ENCODE measurements around the gene ATPAF2. TPM values are rescaled to one million over a fixed set of nuclear protein-coding genes. Genes with fewer than 3 reads are reported as not detected.

ATPAF2 gene
- total RNA-seq, 2 donors from 2014 or later = 11.8 to 19.0 TPM

- Histone ChIP-seq H3K4me1 (ENCODE audit: control insufficient read depth in 1 of 2, low read depth in 2 of 2) (peaks cover 5 to 13% of the 10 kb centered on the region in 2 donors), H3K36me3 (peaks cover 3% of the 10 kb centered on the region), H3K4me3 (no peak overlapping the region), H3K27me3 (replicated peaks; ENCODE audit: insufficient read depth) (no peaks in the 10 kb centered on the region), H3K9me3 (no peaks in the 10 kb centered on the region), H3K27ac (no peak overlapping the region)
- ATAC-seq (ENCODE audit: insufficient number of reproducible peaks, low FRiP score, low read depth) = no peak
- TF ChIP-seq, protein P1, sequence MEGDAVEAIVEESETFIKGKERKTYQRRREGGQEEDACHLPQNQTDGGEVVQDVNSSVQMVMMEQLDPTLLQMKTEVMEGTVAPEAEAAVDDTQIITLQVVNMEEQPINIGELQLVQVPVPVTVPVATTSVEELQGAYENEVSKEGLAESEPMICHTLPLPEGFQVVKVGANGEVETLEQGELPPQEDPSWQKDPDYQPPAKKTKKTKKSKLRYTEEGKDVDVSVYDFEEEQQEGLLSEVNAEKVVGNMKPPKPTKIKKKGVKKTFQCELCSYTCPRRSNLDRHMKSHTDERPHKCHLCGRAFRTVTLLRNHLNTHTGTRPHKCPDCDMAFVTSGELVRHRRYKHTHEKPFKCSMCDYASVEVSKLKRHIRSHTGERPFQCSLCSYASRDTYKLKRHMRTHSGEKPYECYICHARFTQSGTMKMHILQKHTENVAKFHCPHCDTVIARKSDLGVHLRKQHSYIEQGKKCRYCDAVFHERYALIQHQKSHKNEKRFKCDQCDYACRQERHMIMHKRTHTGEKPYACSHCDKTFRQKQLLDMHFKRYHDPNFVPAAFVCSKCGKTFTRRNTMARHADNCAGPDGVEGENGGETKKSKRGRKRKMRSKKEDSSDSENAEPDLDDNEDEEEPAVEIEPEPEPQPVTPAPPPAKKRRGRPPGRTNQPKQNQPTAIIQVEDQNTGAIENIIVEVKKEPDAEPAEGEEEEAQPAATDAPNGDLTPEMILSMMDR (IDR thresholded peaks at IDR 0.05) = no peak
- DNase-seq (ENCODE audit: low spot score) = no peak
Measured at GRCh38 chr17:18045691-18046350, 6.9 kb upstream of the ATPAF2 start.

DNA sequence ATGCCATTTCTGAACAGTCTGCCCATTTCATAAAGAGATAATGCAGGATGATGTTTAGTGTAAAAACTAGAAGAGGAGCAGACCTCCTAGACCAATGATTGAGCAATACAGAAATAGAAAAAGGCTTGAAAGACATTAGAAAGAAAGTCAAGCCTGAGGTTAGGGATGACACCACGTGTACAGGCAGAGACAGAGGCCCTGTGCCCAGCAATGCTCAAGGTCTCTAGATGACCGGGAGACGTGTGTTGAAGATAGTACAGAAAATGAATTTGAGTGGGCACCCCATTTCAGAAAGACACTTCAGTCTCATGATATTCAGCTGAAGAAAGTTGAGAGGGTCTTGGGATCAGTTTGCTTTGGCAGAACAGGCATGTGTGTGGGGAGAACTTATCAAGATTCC is 5.6 kb upstream of the ATPAF2 start:
- H3K9me3 ChIP-seq = no peaks in the 10 kb centered on the region
- DNase-seq (ENCODE audit: low spot score) (no peak), ATAC-seq (ENCODE audit: insufficient number of reproducible peaks, low FRiP score, low read depth) (no peak)
- H3K4me1 ChIP-seq (ENCODE audit: control insufficient read depth in 1 of 2, low read depth in 2 of 2) = peaks cover 13 to 23% of the 10 kb centered on the region in 2 donors
- no peak overlapping the region for H3K4me3 ChIP-seq
- no peaks in the 10 kb centered on the region for H3K27me3 ChIP-seq (replicated peaks; ENCODE audit: insufficient read depth)
- TF ChIP-seq, protein P1 (IDR thresholded peaks at IDR 0.05) = no peak
- H3K36me3 ChIP-seq = peaks cover 3% of the 10 kb centered on the region
- no peak overlapping the region for H3K27ac ChIP-seq

- Histone ChIP-seq H3K27ac (no peak overlapping the region), H3K36me3 (peaks cover 3% of the 10 kb centered on the region), H3K4me1 (ENCODE audit: control insufficient read depth in 1 of 2, low read depth in 2 of 2) (peaks cover 13 to 24% of the 10 kb centered on the region in 2 donors), H3K27me3 (replicated peaks; ENCODE audit: insufficient read depth) (no peaks in the 10 kb centered on the region), H3K4me3 (no peak overlapping the region), H3K9me3 (no peaks in the 10 kb centered on the region)
- no peak for DNase-seq (ENCODE audit: low spot score)
- no peak for ATAC-seq (ENCODE audit: insufficient number of reproducible peaks, low FRiP score, low read depth)
- TF ChIP-seq, protein P1 (IDR thresholded peaks at IDR 0.05) = no peak
Measured at GRCh38 chr17:18043491-18043890, 4.5 kb upstream of the ATPAF2 start.

- ATAC-seq (ENCODE audit: insufficient number of reproducible peaks, low FRiP score, low read depth) (no peak), DNase-seq (ENCODE audit: low spot score) (no peak)
- no peak overlapping the region for H3K4me3 ChIP-seq
- H3K9me3 ChIP-seq = no peaks in the 10 kb centered on the region
- peaks cover 3% of the 10 kb centered on the region for H3K36me3 ChIP-seq
- H3K27me3 ChIP-seq (replicated peaks; ENCODE audit: insufficient read depth) = no peaks in the 10 kb centered on the region
- no peak overlapping the region for H3K27ac ChIP-seq
- TF ChIP-seq, protein P1 (IDR thresholded peaks at IDR 0.05) = no peak
- peaks cover 16 to 29% of the 10 kb centered on the region in 2 donors for H3K4me1 ChIP-seq (ENCODE audit: control insufficient read depth in 1 of 2, low read depth in 2 of 2)
Measured at GRCh38 chr17:18042983-18043382, 4.0 kb upstream of the ATPAF2 start.

GRCh38 chr17:18041776-18042175 is 2.8 kb upstream of the ATPAF2 start:
- Histone ChIP-seq H3K9me3 (no peaks in the 10 kb centered on the region), H3K27ac (no peak overlapping the region), H3K36me3 (peaks cover 3% of the 10 kb centered on the region), H3K27me3 (replicated peaks; ENCODE audit: insufficient read depth) (no peaks in the 10 kb centered on the region), H3K4me1 (ENCODE audit: control insufficient read depth in 1 of 2, low read depth in 2 of 2) (peaks cover 21 to 39% of the 10 kb centered on the region in 2 donors), H3K4me3 (no peak overlapping the region)
- DNase-seq (ENCODE audit: low spot score) (no peak), ATAC-seq (ENCODE audit: insufficient number of reproducible peaks, low FRiP score, low read depth) (no peak)
- TF ChIP-seq, protein P1 (IDR thresholded peaks at IDR 0.05) = no peak

Data from thoracic aorta (tissue), 2 donors.